Tibial artery (tissue), 4 donors: ENCODE data around the gene FARS2.
A peak's percentile ranks its signal among the peaks of the same experiment; 100 is the strongest.
"Not testable (repeated sequence)": the region's sequence is repeated elsewhere in the genome, so short reads cannot be mapped to it uniquely, and the experiment has no call there.

Experiments
- DNase-seq, 2 donors: peaks; one replicate each; pipeline ENCODE4 v3.0.0-alpha.2; 2019
- H3K27ac ChIP-seq, 2 donors: fragments of 200-600 bp; sonication (generic) in 1 of 2; 1 replicate in 1 of 2; 2 replicates in 1 of 2; pipeline ENCODE4 v1.5.1; 2018 to 2019; ENCODE audit warnings: mild to moderate bottlenecking in 1 of 2
- H3K27me3 ChIP-seq, 2 donors: fragments of 200-600 bp; sonication (generic) in 1 of 2; one replicate each; pipeline versions ENCODE4 v1.5.1 to v1.6.0; 2016 to 2019
- H3K36me3 ChIP-seq, 3 donors: fragments of 200-600 bp; sonication (generic) in 2 of 3; one replicate each; pipeline ENCODE4 v1.5.1; 2016 to 2019; ENCODE audit warnings: mild to moderate bottlenecking in 2 of 3
- H3K4me1 ChIP-seq, 4 donors: fragments of 200-600 bp; sonication (generic) in 2 of 4; 1 replicate in 3 of 4; 2 replicates in 1 of 4; pipeline ENCODE4 v1.5.1; 2016 to 2019
- H3K4me3 ChIP-seq, 2 donors: fragments of 200-600 bp; sonication (generic) in 1 of 2; 1 replicate in 1 of 2; 2 replicates in 1 of 2; pipeline ENCODE4 v1.5.1; 2018 to 2019; ENCODE audit warnings: mild to moderate bottlenecking in 2 of 2
- H3K9me3 ChIP-seq, 3 donors: fragments of 200-600 bp; sonication (generic) in 1 of 3; one replicate each; pipeline ENCODE4 v1.5.1; 2016 to 2019
- CTCF ChIP-seq, 2 experiments: fragments of 200-600 bp in 1 of 2; fragments of 450-650 bp in 1 of 2; IDR thresholded peaks; one replicate each; pipeline ENCODE4 v1.5.1; 2017 to 2019; ENCODE audit warnings: antibody characterized with exemption in 2 of 2, mild to moderate bottlenecking in 1 of 2, moderate library complexity in 1 of 2
- intact Hi-C: fragments of 100-400 bp; cut with DNase I; formaldehyde crosslinking; loops from one replicate; pipeline ENCODE4 v1.15.0; 2023; ENCODE audit warnings: low total_unique reads

The FARS2 gene

DNA sequence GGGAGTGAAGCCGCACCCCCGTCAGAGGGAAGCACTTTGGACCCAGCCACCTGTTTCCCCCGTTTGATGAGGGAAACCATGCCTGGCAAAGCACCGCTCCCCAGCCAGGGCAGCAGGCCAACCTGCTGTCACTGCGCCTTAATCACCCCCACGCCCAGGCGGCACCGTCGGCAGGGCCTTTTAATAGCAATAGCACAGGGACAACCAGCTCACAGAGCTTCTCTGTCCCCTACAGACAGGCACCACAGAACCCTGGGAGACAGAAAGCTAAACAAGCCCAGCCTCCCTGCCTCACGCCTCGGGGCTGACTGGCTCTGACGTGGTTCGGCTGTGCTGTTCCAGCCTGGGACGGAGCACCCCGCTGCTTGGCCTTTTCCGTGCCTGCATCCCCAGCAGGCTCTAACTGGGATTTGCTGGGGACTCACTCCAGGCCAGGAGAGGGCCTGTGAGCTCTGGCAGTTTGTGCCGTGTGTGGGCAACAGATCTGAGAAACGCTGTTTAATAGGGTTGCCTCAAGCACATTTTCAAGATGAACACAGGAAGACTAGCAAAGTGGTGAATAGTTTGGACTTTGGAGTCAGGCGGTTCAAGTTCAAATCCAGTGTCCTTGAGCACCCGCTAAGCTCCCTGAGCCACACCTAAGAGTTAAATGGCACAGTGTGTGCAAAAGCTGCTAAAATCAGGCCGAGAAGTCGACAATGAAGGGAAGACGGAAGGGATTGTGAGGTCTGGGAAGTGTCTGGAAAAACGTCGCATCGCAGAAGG is 521.7 kb downstream of the FARS2 start:
- intact Hi-C loops: no loop called here
- H3K27me3 ChIP-seq: no peaks in the 10 kb centered on the region
- H3K9me3 ChIP-seq: no peaks in the 10 kb centered on the region
- no peak for TF ChIP-seq CTCF (IDR thresholded peaks at IDR 0.05)
- no peaks in the 10 kb centered on the region for H3K36me3 ChIP-seq
- H3K27ac ChIP-seq: no peak overlapping the region
- H3K4me3 ChIP-seq: no peak overlapping the region
- peak in 1 of 2 donors; percentile 31 for DNase-seq
- H3K4me1 ChIP-seq: peaks cover 0 to 10% (median 3%) of the 10 kb centered on the region in 4 donors

- Histone ChIP-seq H3K4me1 (peaks cover 0 to 10% (median 3%) of the 10 kb centered on the region in 4 donors), H3K4me3 (no peak overlapping the region), H3K36me3 (no peaks in the 10 kb centered on the region), H3K27ac (no peak overlapping the region), H3K9me3 (no peaks in the 10 kb centered on the region), H3K27me3 (no peaks in the 10 kb centered on the region)
- DNase-seq: no peak
- TF ChIP-seq CTCF (IDR thresholded peaks at IDR 0.05): no peak
- intact Hi-C loops: no loop called here
These were observed 522.3 kb downstream of the FARS2 start for GRCh38 chr6:5783584-5784089.

DNA sequence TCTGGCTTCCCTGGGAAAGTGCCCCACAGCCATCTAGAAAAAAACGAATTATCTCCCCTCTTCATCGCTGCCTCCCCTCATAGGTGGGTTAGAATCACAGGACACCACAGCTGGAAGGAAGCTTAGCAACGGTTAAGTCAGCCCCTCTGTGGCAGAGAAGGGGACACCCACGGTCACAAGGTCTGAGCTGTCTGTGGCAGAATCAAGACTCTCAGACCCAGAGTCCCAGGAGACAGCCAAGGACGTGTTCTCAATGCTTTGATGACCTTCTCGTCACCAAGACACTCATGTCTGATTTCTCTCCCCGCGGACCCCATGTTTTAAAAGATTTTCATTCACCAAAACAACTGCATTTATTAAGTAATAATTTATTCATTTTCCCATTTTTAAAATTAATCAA is 523.9 kb downstream of the FARS2 start:
- no peak overlapping the region for H3K4me3 ChIP-seq
- H3K9me3 ChIP-seq: no peaks in the 10 kb centered on the region
- intact Hi-C loops: no loop called here
- no peak for DNase-seq
- H3K36me3 ChIP-seq: no peaks in the 10 kb centered on the region
- H3K27ac ChIP-seq: no peak overlapping the region
- H3K4me1 ChIP-seq: peaks cover 0 to 10% (median 3%) of the 10 kb centered on the region in 4 donors
- H3K27me3 ChIP-seq: no peaks in the 10 kb centered on the region
- no peak for TF ChIP-seq CTCF (IDR thresholded peaks at IDR 0.05)

GRCh38 chr6:5786321-5786968 is 525.1 kb downstream of the FARS2 start:
- H3K36me3 ChIP-seq: no peaks in the 10 kb centered on the region
- no peak overlapping the region for H3K27ac ChIP-seq
- no peaks in the 10 kb centered on the region for H3K9me3 ChIP-seq
- intact Hi-C loops: no loop called here
- no peak overlapping the region for H3K4me3 ChIP-seq
- peaks cover 0 to 10% (median 3%) of the 10 kb centered on the region in 4 donors for H3K4me1 ChIP-seq
- H3K27me3 ChIP-seq: no peaks in the 10 kb centered on the region
- TF ChIP-seq CTCF (IDR thresholded peaks at IDR 0.05): no peak
- DNase-seq: no peak

DNA sequence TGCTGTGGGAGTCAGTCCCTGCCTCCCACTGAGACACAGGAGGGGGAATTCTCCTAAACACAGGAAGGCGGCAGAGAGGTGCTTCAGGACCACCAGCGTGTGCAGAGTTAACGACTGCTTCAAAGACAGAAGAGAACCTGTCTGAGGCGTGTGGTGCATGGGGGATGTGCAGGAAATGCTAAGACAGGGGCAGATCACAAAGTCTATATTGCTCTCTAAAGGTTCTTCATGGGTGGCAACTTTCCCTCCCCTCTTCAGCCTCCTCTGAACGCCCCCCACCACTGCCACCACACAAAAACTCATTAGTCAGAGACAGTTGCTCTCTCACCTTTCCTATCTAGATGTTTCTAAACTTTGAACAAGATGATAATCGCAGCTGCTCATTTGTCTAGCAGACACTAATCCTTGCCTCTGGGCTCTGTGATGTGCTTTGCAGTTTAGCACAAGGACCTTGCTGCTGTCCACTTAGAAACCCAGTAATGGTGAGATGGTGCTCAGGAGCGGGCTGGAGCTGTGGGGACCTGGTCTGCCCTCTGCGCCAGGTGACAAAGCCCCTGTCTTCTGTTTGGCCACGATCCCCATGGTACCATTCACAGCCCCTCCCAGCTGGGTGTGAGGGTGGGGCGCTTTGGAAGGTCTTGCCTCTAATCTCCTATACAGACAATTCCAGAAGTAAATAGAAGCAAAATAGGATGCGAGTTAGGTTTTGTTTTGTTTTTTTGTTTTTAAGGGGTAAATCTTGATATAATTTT is 525.8 kb downstream of the FARS2 start:
- H3K9me3 ChIP-seq: no peaks in the 10 kb centered on the region
- TF ChIP-seq CTCF (IDR thresholded peaks at IDR 0.05): no peak
- intact Hi-C loops: no loop called here

DNA sequence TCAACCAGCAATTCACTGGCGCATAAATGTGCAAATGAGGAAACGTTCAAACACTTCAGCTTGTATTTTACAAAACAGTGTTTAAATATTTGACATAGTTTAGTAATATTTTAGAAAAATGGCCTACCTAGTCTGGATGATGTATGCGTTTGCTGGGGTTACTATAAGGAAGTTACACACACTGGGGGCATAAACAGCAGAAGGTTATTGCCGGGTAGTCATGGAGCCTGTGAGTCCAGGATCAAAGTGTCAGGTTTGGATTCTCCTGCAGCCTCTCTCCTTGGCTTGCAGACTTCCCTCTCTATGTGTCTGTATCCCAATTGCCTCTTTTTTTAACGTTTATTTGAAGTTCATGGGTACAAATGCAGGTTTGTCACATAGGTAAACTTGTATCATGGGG is 528.1 kb downstream of the FARS2 start:
- H3K36me3 ChIP-seq, H3K9me3 ChIP-seq, H3K27me3 ChIP-seq, DNase-seq, H3K27ac ChIP-seq, H3K4me3 ChIP-seq, intact Hi-C loops, H3K4me1 ChIP-seq: not testable (repeated sequence)

More for the DNA sequence above, 525.8 kb downstream of the FARS2 start:
- H3K4me1 ChIP-seq: peaks cover 0 to 10% (median 3%) of the 10 kb centered on the region in 4 donors
- H3K27ac ChIP-seq: no peak overlapping the region
- DNase-seq: no peak
- H3K36me3 ChIP-seq: no peaks in the 10 kb centered on the region
- no peaks in the 10 kb centered on the region for H3K27me3 ChIP-seq
- H3K4me3 ChIP-seq: no peak overlapping the region

DNA sequence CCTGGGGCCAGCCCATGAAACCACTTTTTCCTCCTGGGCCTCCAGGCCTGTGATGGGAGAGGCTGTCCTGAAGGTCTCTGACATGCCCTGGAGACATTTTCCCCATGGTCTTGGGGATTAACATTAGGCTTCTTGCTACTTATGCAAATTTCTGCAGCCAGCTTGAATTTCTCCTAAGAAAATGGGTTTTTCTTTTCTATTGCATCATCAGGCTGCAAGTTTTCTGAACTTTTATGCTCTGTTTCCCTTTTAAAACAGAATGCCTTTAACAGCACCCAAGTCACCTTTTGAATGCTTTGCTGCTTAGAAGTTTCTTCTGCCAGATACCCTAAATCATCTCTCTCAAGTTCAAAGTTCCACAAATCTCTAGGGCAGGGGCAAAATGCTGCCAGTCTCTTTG is 535.2 kb downstream of the FARS2 start:
- H3K27ac ChIP-seq, H3K27me3 ChIP-seq, H3K36me3 ChIP-seq, H3K9me3 ChIP-seq, DNase-seq, intact Hi-C loops, H3K4me3 ChIP-seq, H3K4me1 ChIP-seq: not testable (repeated sequence)

- DNase-seq, H3K27me3 ChIP-seq, H3K4me1 ChIP-seq, H3K36me3 ChIP-seq, H3K4me3 ChIP-seq, intact Hi-C loops, H3K27ac ChIP-seq: not testable (repeated sequence)
- H3K9me3 ChIP-seq: peaks cover 0 to 16% (median 8%) of the 10 kb centered on the region in 3 donors
These were observed 545.1 kb downstream of the FARS2 start for GRCh38 chr6:5806406-5806805.
